Kidney epithelial cell (primary cell): ENCODE measurements around the gene CDRT15L2. TPM values are rescaled to one million over a fixed set of nuclear protein-coding genes. Genes with fewer than 3 reads are reported as not detected.
"Not testable (repeated sequence)": the region's sequence is repeated elsewhere in the genome, so short reads cannot be mapped to it uniquely, and the experiment has no call there.

Experiments used
- DNase-seq: peaks from one replicate; pipeline ENCODE4 v3.0.0-alpha.2; 2010; ENCODE audit warnings: low read depth
- H3K27me3 ChIP-seq: 2 replicates; pipeline ENCODE4 v1.6.0; 2011; ENCODE audit warnings: low read length; ENCODE audit not compliant: control insufficient read depth, insufficient read depth
- H3K36me3 ChIP-seq: 2 replicates; pipeline ENCODE4 v1.5.1; 2011; ENCODE audit warnings: low read length; ENCODE audit not compliant: control insufficient read depth, insufficient read depth
- H3K4me3 ChIP-seq: 2 replicates; pipeline ENCODE4 v1.5.1; 2011; ENCODE audit warnings: low read depth, mild to moderate bottlenecking, control low read depth, low read length
- total RNA-seq: library from RNA; depleted of rRNA; stranded (reverse); fragments of >200 nt; gene quantifications from 2 replicates; pipeline ENCODE4 v1.2.3, GENCODE V29; 2015
- TF ChIP-seq, protein P1 (sequence below): IDR thresholded peaks from 2 replicates; pipeline ENCODE4 v1.5.1; 2011; ENCODE audit warnings: mild to moderate bottlenecking, moderate library complexity, low read length, control low read depth, inconsistent platforms; ENCODE audit not compliant: insufficient read depth, poor library complexity, severe bottlenecking

The CDRT15L2 gene
- total RNA-seq, 1 donor from 2014 or later, result not detected

DNA sequence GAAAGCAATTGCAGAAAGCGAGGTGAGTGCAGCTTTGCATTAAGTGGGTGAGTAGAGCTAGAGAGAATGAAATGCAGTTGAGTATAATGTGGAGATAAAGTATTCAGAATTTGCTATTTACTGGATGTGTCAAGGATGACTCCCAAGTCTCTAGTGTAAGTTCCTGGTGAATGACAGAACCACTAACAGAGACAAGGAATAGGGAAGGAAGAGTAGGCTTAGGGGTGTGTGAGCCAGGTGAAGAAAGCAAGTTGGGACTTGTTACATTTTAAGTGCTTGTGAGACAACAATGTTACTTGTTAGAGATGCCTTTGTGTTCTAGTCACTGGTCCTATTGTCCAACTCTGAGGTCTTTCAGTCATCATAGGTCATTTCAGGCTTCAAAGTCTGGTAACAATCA is 26.0 kb downstream of the CDRT15L2 start:
- not testable (repeated sequence) for DNase-seq, H3K27me3 ChIP-seq

DNA sequence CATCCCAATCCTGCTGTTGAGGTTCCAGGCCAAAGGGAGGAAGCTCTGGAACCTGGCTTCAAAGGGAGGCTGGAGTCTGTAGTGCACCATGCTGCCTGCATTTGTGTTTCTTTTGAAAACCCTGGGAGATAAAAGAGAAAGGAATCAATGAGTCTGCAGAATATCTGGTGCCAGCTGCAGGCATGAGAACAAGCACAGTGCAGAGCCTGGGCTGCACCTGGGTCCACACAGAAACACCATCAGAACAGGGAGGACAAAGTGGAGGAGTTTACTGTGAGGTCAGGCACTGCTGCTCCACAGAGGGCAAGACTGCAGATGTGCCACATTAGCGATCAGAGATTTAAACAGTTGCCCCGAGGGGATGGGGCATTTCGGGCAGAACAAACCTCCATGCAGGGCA is 30.0 kb downstream of the CDRT15L2 start:
- not testable (repeated sequence) for DNase-seq, H3K36me3 ChIP-seq, H3K4me3 ChIP-seq, H3K27me3 ChIP-seq

More for the DNA sequence above, 26.0 kb downstream of the CDRT15L2 start:
- H3K4me3 ChIP-seq, H3K36me3 ChIP-seq: not testable (repeated sequence)

DNA sequence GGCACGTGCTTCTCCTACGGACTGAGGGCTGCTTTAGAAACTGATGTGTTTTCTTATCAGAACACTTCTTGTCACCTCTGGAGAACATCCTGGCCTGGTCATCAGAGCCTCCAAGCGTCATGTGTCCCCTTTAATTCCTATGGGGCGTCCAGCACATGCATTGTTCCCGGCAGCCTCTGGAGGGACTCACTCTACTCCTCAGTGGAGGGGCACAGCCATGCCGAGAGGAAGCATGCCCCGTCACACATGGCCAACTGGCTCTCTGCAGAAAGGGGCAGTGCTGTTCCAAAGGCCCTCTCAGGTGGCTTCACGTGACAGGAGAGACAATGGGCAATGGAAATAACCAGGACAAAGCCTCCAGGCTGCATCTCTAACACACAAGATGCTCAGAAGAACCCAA is 31.8 kb downstream of the CDRT15L2 start:
- H3K4me3 ChIP-seq, result no peak overlapping the region
- H3K27me3 ChIP-seq, result no peaks in the 10 kb centered on the region
- TF ChIP-seq, protein P1, sequence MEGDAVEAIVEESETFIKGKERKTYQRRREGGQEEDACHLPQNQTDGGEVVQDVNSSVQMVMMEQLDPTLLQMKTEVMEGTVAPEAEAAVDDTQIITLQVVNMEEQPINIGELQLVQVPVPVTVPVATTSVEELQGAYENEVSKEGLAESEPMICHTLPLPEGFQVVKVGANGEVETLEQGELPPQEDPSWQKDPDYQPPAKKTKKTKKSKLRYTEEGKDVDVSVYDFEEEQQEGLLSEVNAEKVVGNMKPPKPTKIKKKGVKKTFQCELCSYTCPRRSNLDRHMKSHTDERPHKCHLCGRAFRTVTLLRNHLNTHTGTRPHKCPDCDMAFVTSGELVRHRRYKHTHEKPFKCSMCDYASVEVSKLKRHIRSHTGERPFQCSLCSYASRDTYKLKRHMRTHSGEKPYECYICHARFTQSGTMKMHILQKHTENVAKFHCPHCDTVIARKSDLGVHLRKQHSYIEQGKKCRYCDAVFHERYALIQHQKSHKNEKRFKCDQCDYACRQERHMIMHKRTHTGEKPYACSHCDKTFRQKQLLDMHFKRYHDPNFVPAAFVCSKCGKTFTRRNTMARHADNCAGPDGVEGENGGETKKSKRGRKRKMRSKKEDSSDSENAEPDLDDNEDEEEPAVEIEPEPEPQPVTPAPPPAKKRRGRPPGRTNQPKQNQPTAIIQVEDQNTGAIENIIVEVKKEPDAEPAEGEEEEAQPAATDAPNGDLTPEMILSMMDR, result no peak
- DNase-seq, result no peak
- no peaks in the 10 kb centered on the region for H3K36me3 ChIP-seq

DNA sequence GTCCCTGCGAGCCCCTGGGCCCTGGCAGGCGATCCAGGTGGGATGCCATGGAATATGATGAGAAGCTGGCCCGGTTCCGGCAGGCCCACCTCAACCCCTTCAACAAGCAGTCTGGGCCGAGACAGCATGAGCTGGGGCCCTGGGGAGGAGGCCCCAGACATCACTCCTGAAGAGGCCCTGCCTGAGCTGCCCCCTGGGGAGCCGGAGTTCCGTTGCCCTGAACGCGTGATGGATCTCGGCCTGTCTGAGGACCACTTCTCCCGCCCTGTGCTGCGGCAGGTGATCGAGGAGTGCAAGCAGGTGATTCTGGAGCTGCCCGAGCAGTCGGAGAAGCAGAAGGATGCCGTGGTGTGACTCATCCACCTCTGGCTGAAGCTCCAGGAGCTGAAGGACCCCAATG is 33.1 kb downstream of the CDRT15L2 start:
- H3K36me3 ChIP-seq, result no peaks in the 10 kb centered on the region
- no peak overlapping the region for H3K4me3 ChIP-seq
- TF ChIP-seq, protein P1, result no peak
- H3K27me3 ChIP-seq, result no peaks in the 10 kb centered on the region
- no peak for DNase-seq

DNA sequence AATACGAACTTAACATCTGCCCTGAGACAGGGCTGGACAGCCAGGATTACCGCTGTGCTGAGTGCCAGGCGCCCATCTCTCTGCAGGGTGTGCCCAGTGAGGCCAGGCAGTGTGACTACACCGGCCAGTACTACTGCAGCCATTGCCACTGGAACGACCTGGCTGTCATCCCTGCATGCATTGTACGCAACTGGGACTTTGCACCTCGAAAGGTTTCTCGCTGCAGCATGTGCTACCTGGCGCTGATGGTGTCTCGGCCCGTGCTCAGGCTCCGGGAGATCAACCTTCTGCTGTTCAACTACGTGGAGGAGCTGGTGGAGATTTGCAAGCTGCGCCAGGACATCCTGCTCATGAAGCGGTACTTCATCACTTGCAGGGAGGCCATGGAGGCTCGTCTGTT is 33.7 kb downstream of the CDRT15L2 start:
- no peaks in the 10 kb centered on the region for H3K27me3 ChIP-seq
- no peak for DNase-seq
- TF ChIP-seq, protein P1, result no peak
- no peaks in the 10 kb centered on the region for H3K36me3 ChIP-seq
- no peak overlapping the region for H3K4me3 ChIP-seq

DNA sequence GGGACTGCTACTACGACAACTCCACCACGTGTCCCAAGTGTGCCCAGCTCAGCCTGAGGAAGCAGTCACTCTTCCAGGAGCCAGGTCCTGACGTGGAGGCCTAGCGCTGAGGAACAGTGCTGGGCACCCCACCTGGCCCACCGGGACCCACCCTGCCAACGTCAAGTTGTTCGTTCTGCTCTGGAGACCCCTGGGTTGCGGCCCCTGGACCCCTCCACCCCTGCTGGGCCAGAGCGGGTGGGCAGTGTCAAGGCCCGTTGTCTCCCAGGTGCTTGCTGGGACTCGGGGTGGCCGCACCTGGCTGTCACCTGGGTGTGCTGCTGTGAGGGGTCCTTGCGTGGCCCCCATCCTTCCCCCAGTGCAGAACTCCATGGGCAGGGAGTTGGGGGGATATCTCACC is 34.4 kb downstream of the CDRT15L2 start:
- TF ChIP-seq, protein P1, result no peak
- Histone ChIP-seq H3K4me3 (no peak overlapping the region), H3K36me3 (no peaks in the 10 kb centered on the region), H3K27me3 (no peaks in the 10 kb centered on the region)
- DNase-seq, result no peak

DNA sequence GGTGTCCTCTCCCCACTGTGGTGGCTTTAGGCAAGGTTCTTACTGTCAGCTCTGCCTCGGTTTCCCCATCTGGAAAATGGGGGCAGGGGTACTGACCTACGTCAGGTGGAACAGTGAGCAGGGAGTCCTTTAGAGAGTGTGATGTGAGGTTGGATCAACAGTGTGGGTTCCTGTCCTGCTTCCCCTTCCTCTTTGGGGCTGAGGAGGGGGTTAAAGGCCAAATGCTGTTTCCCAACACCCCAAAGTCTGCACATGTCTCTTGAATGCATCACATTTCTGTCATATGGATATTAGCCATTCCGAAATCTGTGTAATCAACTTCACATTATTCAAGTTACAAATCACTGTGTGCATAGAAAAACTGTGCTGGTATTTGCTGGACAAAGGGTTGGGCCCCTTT is 35.9 kb downstream of the CDRT15L2 start:
- not testable (repeated sequence) for DNase-seq, H3K4me3 ChIP-seq, H3K27me3 ChIP-seq, H3K36me3 ChIP-seq

Other genes starting within 250 kb of the CDRT15L2 start
- not detected in 2 replicates for gene LGALS9B, start 112.2 kb upstream of the CDRT15L2 start, total RNA-seq